Lower leg skin (tissue), 4 donors: ENCODE data around the gene NFYB. TPM values are rescaled to one million over a fixed set of nuclear protein-coding genes. Genes with fewer than 3 reads are reported as not detected.

Source experiments
- DNase-seq, 2 donors: peaks; one replicate each; pipeline ENCODE4 v3.0.0-alpha.2; 2019; ENCODE audit warnings: low spot score in 2 of 2
- H3K4me3 ChIP-seq: fragments of 200-600 bp; sonication (generic); 2 replicates; pipeline ENCODE4 v1.5.1; 2017; ENCODE audit warnings: mild to moderate bottlenecking, low read depth; ENCODE audit not compliant: poor library complexity, severe bottlenecking
- CTCF ChIP-seq, 3 donors: fragments of 450-650 bp; IDR thresholded peaks; one replicate each; pipeline ENCODE4 v1.5.1; 2016; ENCODE audit warnings: antibody characterized with exemption in 3 of 3, mild to moderate bottlenecking in 3 of 3, moderate library complexity in 2 of 3
- POLR2A ChIP-seq, 2 donors: fragments of 450-650 bp; IDR thresholded peaks; one replicate each; pipeline ENCODE4 v1.6.1; 2016 to 2017; ENCODE audit warnings: antibody characterized with exemption in 2 of 2, mild to moderate bottlenecking in 1 of 2, moderate library complexity in 1 of 2
- WGBS, 2 donors: methylation state at CpG; one replicate each; pipeline ENCODE4 v1.1.5; 2018; 5-methylcytosine and 5-hydroxymethylcytosine counted together
- intact Hi-C: fragments of 100-400 bp; cut with DNase I; formaldehyde crosslinking; loops from one replicate; pipeline ENCODE4 v1.15.0; 2023; ENCODE audit warnings: low total_unique reads
- total RNA-seq, 4 donors: library from RNA; depleted of rRNA; stranded (reverse); fragments of >200 nt; gene quantifications; one replicate each; pipeline ENCODE4 v1.1.0, GENCODE V29; 2016

The NFYB gene
- total RNA-seq, 4 donors from 2014 or later: 10.6 to 20.5 (median 14.3) TPM

GRCh38 chr12:104154286-104154685 is 16.3 kb upstream of the NFYB start:
- WGBS, 2 donors: 72 to 77% methylated on average over 4 of the region's 4 CpGs
- H3K4me3 ChIP-seq: no peak overlapping the region
- TF ChIP-seq POLR2A (IDR thresholded peaks at IDR 0.05): no peak
- TF ChIP-seq CTCF (IDR thresholded peaks at IDR 0.05): no peak
- no peak for DNase-seq
- intact Hi-C loops: no loop called here

DNA sequence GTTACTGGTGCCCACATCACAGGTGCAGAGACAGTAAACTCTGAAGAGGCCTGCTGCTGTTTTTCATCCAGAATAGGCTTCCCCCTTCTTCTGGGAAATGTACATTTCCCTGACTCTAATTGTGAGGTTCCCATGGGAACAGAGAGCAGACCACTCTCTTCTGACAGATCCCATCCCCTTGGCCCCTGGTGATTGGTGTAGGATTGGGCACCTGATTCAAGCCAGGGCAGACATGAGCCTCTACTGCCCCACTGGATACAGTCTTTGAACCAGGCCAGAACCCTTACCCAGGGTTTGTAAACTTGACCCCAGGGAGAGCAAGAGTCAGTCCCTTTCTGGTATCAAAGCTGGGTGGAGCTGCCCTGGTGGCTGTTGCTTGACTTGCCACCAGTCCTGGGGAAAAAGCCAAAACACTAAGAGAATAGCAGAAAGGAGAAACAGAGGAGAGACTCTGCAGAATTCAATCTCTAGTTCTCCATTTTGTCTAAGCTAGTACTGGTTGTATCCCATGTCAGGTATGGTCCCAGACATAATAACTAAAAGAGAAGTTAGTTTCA is 14.8 kb upstream of the NFYB start:
- TF ChIP-seq POLR2A (IDR thresholded peaks at IDR 0.05) (no peak), CTCF (IDR thresholded peaks at IDR 0.05) (no peak)
- no peak for DNase-seq
- intact Hi-C loops: no loop called here
- no peak overlapping the region for H3K4me3 ChIP-seq

- WGBS, 2 donors: 84 to 92% methylated on average over 8 of the region's 8 CpGs
- intact Hi-C loops: no loop called here
- TF ChIP-seq POLR2A (IDR thresholded peaks at IDR 0.05) (no peak), CTCF (IDR thresholded peaks at IDR 0.05) (no peak)
- no peak overlapping the region for H3K4me3 ChIP-seq
- DNase-seq: no peak
These were observed 12.4 kb upstream of the NFYB start for GRCh38 chr12:104150416-104150815.

DNA sequence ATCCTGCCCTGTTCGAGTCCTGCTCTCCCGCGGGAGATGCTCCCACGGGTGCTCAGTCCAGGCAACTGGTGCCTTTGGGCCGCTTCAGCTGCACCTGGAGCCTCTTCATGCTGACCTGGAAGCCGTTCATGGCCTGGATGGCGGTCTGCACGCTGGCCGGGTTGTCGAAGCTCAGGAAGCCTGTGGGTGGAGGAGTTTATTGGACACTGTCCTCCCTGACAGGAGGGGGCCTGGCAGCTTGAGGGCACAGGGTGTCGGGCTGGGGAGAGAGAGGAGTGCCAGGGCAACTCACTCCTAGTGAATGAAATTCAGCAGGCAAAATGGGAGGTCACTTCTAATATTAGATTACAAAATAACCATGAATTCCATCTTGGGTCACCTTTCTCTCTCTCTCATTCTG is 9.3 kb upstream of the NFYB start:
- WGBS, 2 donors: 81 to 85% methylated on average over 11 of the region's 11 CpGs

GRCh38 chr12:104143918-104144317 is 5.9 kb upstream of the NFYB start:
- TF ChIP-seq POLR2A (IDR thresholded peaks at IDR 0.05) (no peak), CTCF (IDR thresholded peaks at IDR 0.05) (no peak)
- DNase-seq: no peak
- no peak overlapping the region for H3K4me3 ChIP-seq
- 91 to 94% methylated on average over 1 of the region's 1 CpG for WGBS, 2 donors
- intact Hi-C loops: no loop called here

More for the DNA sequence above, 9.3 kb upstream of the NFYB start:
- H3K4me3 ChIP-seq: no peak overlapping the region
- DNase-seq: no peak
- TF ChIP-seq CTCF (IDR thresholded peaks at IDR 0.05): no peak
- no peak for TF ChIP-seq POLR2A (IDR thresholded peaks at IDR 0.05)
- intact Hi-C loops: no loop called here

DNA sequence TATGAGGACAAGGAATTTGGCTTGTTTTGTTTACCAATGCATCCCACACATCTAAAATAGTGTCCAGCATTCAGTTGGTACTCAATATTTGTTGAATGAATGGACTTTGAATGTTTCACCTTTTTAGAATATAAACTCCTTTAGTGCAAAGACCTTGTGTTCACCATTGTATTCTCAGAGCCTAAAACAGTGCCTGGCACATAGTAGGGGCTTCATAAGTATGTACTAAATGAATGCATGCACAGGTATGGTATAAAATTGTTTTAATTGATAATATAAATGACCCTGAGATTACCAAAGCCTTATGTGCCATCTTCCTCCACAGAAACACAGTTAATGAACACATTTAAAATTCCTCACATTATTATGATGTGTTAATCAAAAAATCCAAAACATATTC is 5.0 kb upstream of the NFYB start:
- intact Hi-C loops: no loop called here
- no peak for TF ChIP-seq POLR2A (IDR thresholded peaks at IDR 0.05)
- TF ChIP-seq CTCF (IDR thresholded peaks at IDR 0.05): no peak
- no peak overlapping the region for H3K4me3 ChIP-seq
- no peak for DNase-seq
